HepG2 (cell line): ENCODE measurements around the gene LIPE. TPM values are rescaled to one million over a fixed set of nuclear protein-coding genes. Genes with fewer than 3 reads are reported as not detected.

Experiments
- ATF7 ChIP-seq, 2 experiments: fragments of 450-650 bp in 1 of 2; sonication (generic) in 1 of 2; formaldehyde crosslinking in 1 of 2; IDR thresholded peaks; 2 replicates each; pipeline versions ENCODE4 v1.4.0 to v1.6.1; 2016 to 2020; ENCODE audit warnings: antibody characterized with exemption in 1 of 2, mild to moderate bottlenecking in 1 of 2, missing genetic modification reagents in 1 of 2
- CEBPB ChIP-seq: IDR thresholded peaks from 2 replicates; pipeline ENCODE4 v1.6.1; 2011; ENCODE audit warnings: low read depth, low read length, improper control_type of control experiment, borderline replicate concordance
- EP300 ChIP-seq, 3 experiments: sonication (generic) in 1 of 3; formaldehyde crosslinking in 1 of 3; IDR thresholded peaks; 2 replicates each; pipeline versions ENCODE4 v1.5.1 to v1.6.1; 2011 to 2020; ENCODE audit warnings: low read depth in 2 of 3, low read length in 2 of 3, borderline replicate concordance in 1 of 3, improper control_type of control experiment in 1 of 3, mild to moderate bottlenecking in 1 of 3, missing genetic modification reagents in 1 of 3, moderate library complexity in 1 of 3
- ERF ChIP-seq: IDR thresholded peaks from 2 replicates; pipeline ENCODE4 v1.6.1; 2018; ENCODE audit warnings: missing biosample characterization, missing genetic modification reagents
- MTF2 ChIP-seq: sonication (generic); formaldehyde crosslinking; IDR thresholded peaks from 2 replicates; pipeline ENCODE4 v1.5.0; 2020; ENCODE audit warnings: missing genetic modification reagents, borderline replicate concordance
- NBN ChIP-seq: fragments of 450-650 bp; conservative IDR thresholded peaks from 2 replicates; pipeline ENCODE4 v1.6.1; 2017
- RXRB ChIP-seq: IDR thresholded peaks from 2 replicates; pipeline ENCODE4 v1.6.1; 2016; ENCODE audit warnings: borderline replicate concordance, missing genetic modification reagents, missing compliant biosample characterization
- SAFB2 ChIP-seq: sonication (generic); formaldehyde crosslinking; IDR thresholded peaks from 2 replicates; pipeline ENCODE4 v1.5.1; 2020; ENCODE audit warnings: missing genetic modification reagents, low read depth, mild to moderate bottlenecking, borderline replicate concordance
- SAP130 ChIP-seq: IDR thresholded peaks from 2 replicates; pipeline ENCODE4 v1.6.1; 2016; ENCODE audit warnings: low read depth
- SATB2 ChIP-seq: sonication (generic); formaldehyde crosslinking; IDR thresholded peaks from 2 replicates; pipeline ENCODE4 v1.5.0; 2020; ENCODE audit warnings: missing genetic modification reagents
- TAF1 ChIP-seq: sonication (generic); formaldehyde crosslinking; IDR thresholded peaks from 2 replicates; pipeline ENCODE4 v1.4.0; 2020; ENCODE audit warnings: missing genetic modification reagents
- ZNF253 ChIP-seq: sonication (generic); formaldehyde crosslinking; IDR thresholded peaks from 2 replicates; pipeline ENCODE4 v1.8.0; 2022; ENCODE audit warnings: mild to moderate bottlenecking, missing genetic modification reagents, borderline replicate concordance
- ZNF333 ChIP-seq: sonication (generic); formaldehyde crosslinking; IDR thresholded peaks from 2 replicates; pipeline ENCODE4 v1.4.0; 2020; ENCODE audit warnings: mild to moderate bottlenecking, missing genetic modification reagents, borderline replicate concordance
- ZNF644 ChIP-seq: IDR thresholded peaks from 2 replicates; pipeline ENCODE4 v1.6.1; 2016; ENCODE audit warnings: low read depth
- ZNF773 ChIP-seq: sonication (generic); formaldehyde crosslinking; IDR thresholded peaks from 2 replicates; pipeline ENCODE4 v1.4.0; 2020; ENCODE audit warnings: missing genetic modification reagents, borderline replicate concordance
- polyA plus RNA-seq, 8 experiments: library from polyadenylated mRNA; depleted of rRNA in 3 of 8; stranded (reverse) in 7 of 8; unstranded in 1 of 8; fragments of >200 nt; fragmentation: Illumina TruSeq in 4 of 8; extraction: Trizol in 4 of 8; gene quantifications; 2 replicates each; pipeline versions ENCODE4 v1.2.1 to v1.2.3, GENCODE V29; 2011 to 2016; ENCODE audit warnings: low read depth in 4 of 8, missing spikeins in 1 of 8, mixed read lengths in 1 of 8; ENCODE audit not compliant: insufficient read depth in 1 of 8
- total RNA-seq, 5 experiments: library from RNA; depleted of rRNA; stranded (reverse); fragments of >200 nt; fragmentation: Illumina TruSeq; extraction: Trizol; gene quantifications; 2 replicates each; pipeline ENCODE4 v1.2.3, GENCODE V29; 2016; ENCODE audit warnings: low read depth in 1 of 5
- TF ChIP-seq, protein P1 (sequence below): sonication (generic); formaldehyde crosslinking; IDR thresholded peaks from 2 replicates; pipeline ENCODE4 v1.8.0; 2022; ENCODE audit warnings: missing genetic modification reagents, mild to moderate bottlenecking, inconsistent platforms, borderline replicate concordance
- TF ChIP-seq, protein P2 (sequence below): fragments of 450-650 bp; IDR thresholded peaks from 2 replicates; pipeline ENCODE4 v1.6.1; 2016
- TF ChIP-seq, protein P3 (sequence below): IDR thresholded peaks from 2 replicates; pipeline ENCODE4 v1.6.1; 2012; ENCODE audit warnings: inconsistent platforms
- TF ChIP-seq, protein P4 (sequence below): sonication (generic); formaldehyde crosslinking; IDR thresholded peaks from 2 replicates; pipeline ENCODE4 v1.5.0; 2020; ENCODE audit warnings: mild to moderate bottlenecking, missing genetic modification reagents, borderline replicate concordance

Gene LIPE
- total and polyA plus RNA-seq, 2 of the 13 experiments (the other 11 are each of a cell fraction or from before 2014, with no cell fraction given): not detected

DNA sequence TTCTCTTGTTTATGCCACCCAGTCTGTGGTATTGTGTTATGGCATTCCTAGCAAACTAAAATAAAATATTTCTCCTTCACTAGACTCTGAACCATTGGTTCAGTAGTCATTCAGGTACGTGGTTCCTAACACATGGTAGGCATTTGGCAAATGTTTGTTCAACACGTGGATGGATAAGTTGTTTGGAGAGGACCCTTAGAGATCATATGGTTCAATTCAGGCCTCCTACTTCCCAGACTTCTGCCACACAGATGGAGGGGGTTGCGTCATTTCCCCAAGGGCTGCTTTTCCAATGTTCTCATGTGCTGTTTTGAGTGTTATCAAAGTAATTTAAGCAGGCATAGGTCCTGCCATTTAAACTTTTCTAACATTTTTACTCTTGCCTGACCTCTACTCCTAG, 8.8 kb upstream of the LIPE start (continued):
- TF ChIP-seq ZNF773 (CRISPR knock-in tag) (no peak), MTF2 (CRISPR knock-in tag) (no peak), ERF (CRISPR knock-in tag) (0 out of 2 replicates have a peak, but pooled peaks have one; percentile 16), ATF7 (IDR thresholded peaks at IDR 0.05) (peak; percentile 32), ATF7 (CRISPR knock-in tag; IDR thresholded peaks at IDR 0.05) (no peak), ZNF333 (CRISPR knock-in tag) (no peak), CEBPB (peak; percentile 80), EP300 (IDR thresholded peaks at IDR 0.05; ENCODE audit: low read depth in 2 of 2, low read length in 2 of 2) (peak in 1 of 2 experiments; percentile 27; a peak in 1 of 4 replicates), EP300 (CRISPR knock-in tag; IDR thresholded peaks at IDR 0.05; ENCODE audit: borderline replicate concordance) (no peak), ZNF253 (CRISPR knock-in tag) (no peak), ZNF644 (CRISPR knock-in tag) (0 out of 2 replicates have a peak, but pooled peaks have one; percentile 26), SAP130 (CRISPR knock-in tag) (peak; percentile 24; the same call in 1 of the 2 replicates), RXRB (peak; percentile 23; the same call in 1 of the 2 replicates), SATB2 (CRISPR knock-in tag) (no peak), TAF1 (CRISPR knock-in tag) (no peak), SAFB2 (no peak), NBN (no peak)
- TF ChIP-seq, protein P1, sequence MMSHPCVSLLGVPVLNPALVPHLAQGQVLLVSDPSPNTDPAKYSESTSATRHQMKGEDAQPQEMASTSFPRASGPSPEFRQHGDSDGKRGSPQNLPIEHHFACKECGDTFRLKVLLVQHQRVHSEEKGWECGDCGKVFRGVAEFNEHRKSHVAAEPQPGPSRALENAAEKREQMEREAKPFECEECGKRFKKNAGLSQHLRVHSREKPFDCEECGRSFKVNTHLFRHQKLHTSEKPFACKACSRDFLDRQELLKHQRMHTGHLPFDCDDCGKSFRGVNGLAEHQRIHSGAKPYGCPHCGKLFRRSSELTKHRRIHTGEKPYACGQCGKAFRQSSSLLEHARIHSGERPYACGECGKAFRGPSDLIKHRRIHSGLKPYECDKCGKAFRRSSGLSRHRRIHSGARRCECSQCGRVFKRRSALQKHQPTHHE (CRISPR knock-in tag): no peak
- TF ChIP-seq, protein P2, sequence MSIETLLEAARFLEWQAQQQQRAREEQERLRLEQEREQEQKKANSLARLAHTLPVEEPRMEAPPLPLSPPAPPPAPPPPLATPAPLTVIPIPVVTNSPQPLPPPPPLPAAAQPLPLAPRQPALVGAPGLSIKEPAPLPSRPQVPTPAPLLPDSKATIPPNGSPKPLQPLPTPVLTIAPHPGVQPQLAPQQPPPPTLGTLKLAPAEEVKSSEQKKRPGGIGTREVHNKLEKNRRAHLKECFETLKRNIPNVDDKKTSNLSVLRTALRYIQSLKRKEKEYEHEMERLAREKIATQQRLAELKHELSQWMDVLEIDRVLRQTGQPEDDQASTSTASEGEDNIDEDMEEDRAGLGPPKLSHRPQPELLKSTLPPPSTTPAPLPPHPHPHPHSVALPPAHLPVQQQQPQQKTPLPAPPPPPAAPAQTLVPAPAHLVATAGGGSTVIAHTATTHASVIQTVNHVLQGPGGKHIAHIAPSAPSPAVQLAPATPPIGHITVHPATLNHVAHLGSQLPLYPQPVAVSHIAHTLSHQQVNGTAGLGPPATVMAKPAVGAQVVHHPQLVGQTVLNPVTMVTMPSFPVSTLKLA: peak; percentile 63
- TF ChIP-seq, protein P3, sequence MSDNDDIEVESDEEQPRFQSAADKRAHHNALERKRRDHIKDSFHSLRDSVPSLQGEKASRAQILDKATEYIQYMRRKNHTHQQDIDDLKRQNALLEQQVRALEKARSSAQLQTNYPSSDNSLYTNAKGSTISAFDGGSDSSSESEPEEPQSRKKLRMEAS: peak; percentile 53; the same call in 1 of the 2 replicates
- TF ChIP-seq, protein P4, sequence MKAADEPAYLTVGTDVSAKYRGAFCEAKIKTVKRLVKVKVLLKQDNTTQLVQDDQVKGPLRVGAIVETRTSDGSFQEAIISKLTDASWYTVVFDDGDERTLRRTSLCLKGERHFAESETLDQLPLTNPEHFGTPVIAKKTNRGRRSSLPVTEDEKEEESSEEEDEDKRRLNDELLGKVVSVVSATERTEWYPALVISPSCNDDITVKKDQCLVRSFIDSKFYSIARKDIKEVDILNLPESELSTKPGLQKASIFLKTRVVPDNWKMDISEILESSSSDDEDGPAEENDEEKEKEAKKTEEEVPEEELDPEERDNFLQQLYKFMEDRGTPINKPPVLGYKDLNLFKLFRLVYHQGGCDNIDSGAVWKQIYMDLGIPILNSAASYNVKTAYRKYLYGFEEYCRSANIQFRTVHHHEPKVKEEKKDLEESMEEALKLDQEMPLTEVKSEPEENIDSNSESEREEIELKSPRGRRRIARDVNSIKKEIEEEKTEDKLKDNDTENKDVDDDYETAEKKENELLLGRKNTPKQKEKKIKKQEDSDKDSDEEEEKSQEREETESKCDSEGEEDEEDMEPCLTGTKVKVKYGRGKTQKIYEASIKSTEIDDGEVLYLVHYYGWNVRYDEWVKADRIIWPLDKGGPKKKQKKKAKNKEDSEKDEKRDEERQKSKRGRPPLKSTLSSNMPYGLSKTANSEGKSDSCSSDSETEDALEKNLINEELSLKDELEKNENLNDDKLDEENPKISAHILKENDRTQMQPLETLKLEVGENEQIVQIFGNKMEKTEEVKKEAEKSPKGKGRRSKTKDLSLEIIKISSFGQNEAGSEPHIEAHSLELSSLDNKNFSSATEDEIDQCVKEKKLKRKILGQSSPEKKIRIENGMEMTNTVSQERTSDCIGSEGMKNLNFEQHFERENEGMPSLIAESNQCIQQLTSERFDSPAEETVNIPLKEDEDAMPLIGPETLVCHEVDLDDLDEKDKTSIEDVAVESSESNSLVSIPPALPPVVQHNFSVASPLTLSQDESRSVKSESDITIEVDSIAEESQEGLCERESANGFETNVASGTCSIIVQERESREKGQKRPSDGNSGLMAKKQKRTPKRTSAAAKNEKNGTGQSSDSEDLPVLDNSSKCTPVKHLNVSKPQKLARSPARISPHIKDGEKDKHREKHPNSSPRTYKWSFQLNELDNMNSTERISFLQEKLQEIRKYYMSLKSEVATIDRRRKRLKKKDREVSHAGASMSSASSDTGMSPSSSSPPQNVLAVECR (CRISPR knock-in tag): no peak
